Renal cortex interstitium (tissue), 11 donors: ENCODE results near the gene LAG3. TPM values are rescaled to one million over a fixed set of nuclear protein-coding genes. Genes with fewer than 3 reads are reported as not detected.

Experiments
- DNase-seq, 11 donors: peaks; one replicate each; pipeline ENCODE4 v3.0.0-alpha.2; 2013; ENCODE audit warnings: low read depth in 9 of 11, low spot score in 4 of 11; ENCODE audit errors: extremely low read depth in 1 of 11
- polyA plus RNA-seq, 3 donors: library from polyadenylated mRNA; unstranded; fragments of 120-200 nt; gene quantifications; one replicate each; pipeline ENCODE4 v1.2.1, GENCODE V29; 2013; ENCODE audit not compliant: insufficient read length in 3 of 3

Gene LAG3
- polyA plus RNA-seq, 3 donors = 1.9 to 2.1 (median 2.1) TPM

DNA sequence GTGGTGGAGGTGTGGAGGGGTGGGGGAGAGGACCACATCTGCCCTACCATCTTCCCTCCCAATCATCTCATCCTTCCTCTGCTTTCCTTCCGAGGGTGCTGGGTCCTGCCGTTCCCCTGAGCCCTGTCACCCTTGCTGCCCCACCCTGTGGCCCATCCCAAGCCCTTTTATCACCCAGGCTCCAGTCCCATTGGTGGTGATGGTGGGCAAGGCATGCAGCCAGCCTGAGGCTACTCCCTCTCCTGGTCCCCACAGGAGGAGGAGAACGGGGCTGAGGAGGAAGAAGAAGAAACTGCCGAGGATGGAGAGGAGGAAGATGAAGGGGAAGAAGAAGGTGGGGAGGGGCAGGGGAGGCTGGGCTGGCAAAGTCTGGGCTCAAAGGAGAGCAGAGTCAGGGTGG lies 2.7 kb upstream of the LAG3 start:
- no peak for DNase-seq

- DNase-seq = no peak
Observed at GRCh38 chr12:6770094-6770493, 2.2 kb upstream of the LAG3 start.

GRCh38 chr12:6770600-6770999 lies 1.7 kb upstream of the LAG3 start:
- no peak for DNase-seq

- DNase-seq = no peak
Observed at GRCh38 chr12:6771091-6771495, 1.2 kb upstream of the LAG3 start.

DNA sequence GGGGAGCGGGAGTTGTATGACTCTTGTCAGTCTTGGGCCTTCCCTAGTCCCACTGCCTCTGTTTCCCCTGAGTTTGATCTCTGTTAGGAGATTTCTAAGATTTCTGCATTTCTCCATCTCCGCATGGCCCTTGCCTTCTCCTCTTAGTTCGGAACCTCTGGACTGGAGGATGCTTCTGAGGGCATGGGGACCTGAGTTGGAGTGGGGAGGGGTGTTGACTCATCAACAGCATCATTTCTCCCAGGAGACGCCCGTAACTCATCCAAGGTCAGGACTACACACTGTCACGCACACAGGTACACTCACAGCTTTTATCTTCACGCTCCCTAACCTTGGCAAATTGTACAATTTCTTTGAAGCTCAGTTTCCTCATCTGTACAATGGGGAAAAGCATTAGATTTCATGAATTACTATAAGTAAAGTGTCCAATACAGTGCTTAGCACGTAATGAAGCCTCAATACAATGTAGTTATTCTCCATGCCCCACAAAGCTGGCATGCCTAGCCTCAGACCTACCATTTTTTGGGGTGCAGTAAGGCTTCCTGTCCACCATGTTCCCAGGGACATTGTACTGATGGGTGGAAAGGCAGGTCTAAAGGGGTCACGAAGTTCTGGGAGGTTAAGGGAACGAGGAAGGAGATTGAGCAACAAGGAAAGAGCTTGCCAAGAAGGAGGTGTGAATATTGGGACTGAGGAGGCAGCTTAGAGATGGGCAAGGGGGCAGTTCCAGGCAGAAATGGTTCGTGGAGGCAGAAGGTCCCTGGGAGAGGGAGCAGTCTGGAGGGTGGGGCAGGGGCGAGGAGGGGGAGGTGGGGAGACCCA lies 600 bp upstream of the LAG3 start:
- DNase-seq = no peak

GRCh38 chr12:6772726-6773589 lies 638 bp downstream of the LAG3 start:
- no peak for DNase-seq

DNA sequence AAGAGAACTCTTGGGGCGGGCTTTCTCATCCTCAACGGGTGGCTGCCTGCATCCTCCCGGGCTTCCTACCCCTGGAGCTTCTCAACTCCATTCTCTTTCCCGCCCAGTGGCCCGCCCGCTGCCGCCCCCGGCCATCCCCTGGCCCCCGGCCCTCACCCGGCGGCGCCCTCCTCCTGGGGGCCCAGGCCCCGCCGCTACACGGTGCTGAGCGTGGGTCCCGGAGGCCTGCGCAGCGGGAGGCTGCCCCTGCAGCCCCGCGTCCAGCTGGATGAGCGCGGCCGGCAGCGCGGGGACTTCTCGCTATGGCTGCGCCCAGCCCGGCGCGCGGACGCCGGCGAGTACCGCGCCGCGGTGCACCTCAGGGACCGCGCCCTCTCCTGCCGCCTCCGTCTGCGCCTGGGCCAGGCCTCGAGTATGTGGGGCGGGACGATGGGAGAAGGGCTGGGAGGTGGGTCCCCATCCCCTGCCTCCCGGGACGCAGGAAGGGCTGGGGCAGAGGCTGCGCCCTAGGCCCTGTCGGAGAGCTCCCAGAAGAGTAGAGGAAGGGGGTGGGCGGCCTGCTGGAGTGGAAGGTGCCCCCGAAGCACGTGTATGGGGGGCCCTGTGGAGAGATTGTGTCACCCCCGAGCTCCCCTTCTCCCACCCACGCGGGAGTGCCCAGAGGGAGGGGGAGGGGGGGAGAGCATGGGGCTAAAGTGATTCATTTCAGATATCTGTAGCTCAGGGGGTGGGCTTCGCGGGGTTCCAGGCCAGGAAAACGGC lies 1.5 kb downstream of the LAG3 start:
- no peak for DNase-seq

DNA sequence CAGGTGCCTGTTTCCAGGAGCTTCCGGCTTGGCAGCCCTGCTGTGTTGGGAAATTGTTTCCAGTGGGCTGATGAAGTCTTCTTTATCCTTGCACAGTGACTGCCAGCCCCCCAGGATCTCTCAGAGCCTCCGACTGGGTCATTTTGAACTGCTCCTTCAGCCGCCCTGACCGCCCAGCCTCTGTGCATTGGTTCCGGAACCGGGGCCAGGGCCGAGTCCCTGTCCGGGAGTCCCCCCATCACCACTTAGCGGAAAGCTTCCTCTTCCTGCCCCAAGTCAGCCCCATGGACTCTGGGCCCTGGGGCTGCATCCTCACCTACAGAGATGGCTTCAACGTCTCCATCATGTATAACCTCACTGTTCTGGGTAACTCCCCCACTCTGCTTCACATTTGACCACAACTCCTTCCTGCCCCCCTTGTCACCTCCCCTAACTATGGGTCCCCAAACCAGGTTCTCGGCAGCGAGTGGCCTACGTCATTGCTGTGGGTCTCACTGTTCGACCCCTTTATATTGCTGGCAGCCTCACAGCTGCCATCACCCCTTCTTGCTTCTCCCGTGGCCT lies 2.3 kb downstream of the LAG3 start:
- no peak for DNase-seq

DNA sequence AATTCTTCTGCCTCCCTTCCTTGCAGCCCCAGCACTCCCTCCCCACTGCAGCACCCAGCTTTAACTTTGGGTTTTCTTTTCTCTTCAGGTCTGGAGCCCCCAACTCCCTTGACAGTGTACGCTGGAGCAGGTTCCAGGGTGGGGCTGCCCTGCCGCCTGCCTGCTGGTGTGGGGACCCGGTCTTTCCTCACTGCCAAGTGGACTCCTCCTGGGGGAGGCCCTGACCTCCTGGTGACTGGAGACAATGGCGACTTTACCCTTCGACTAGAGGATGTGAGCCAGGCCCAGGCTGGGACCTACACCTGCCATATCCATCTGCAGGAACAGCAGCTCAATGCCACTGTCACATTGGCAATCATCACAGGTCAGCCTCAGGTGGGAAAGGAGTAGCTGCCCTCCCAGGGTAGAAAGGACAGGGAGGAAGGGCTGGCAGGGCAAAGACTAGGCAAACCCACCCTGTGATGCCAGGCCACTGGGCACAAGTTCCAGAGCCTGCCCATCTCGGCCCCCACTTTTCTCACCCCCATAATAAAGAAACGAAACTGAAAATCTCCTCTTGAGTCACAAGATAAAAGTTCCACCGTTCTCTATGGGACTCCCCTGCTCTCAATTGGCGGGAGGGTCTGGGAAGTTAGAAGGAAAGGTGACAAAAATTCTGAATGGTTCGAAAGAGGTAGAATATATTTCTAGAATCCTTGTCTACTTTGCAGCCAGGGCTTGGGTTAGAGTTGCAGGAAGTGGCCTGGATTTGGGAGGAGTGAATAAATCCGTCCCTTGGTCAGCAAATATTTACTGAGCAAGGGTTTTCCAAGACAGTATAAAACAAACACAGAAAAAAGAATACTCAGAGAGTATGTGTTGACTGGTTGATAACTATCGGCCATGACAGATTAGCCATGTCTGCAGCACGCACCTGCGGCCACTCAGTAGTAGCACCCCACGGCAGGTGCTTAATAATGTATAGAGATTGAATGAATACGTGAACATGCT lies 3.2 kb downstream of the LAG3 start:
- no peak for DNase-seq

DNA sequence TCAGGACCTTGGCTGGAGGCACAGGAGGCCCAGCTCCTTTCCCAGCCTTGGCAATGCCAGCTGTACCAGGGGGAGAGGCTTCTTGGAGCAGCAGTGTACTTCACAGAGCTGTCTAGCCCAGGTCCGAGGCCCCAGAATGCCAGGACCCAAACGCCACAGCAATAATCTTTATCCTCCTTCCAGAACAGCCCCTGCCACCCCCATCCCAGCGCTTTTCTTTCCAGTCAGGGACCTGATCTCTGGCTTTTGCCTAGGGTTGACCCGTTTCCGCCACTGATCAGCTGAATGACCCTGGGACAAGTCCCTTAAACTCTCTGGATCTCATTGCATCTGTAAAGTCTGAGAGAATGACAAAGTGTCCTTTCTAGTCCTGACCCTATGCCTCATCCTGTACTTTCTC lies 5.1 kb downstream of the LAG3 start:
- no peak for DNase-seq

GRCh38 chr12:6778217-6778573 lies 5.9 kb downstream of the LAG3 start:
- no peak for DNase-seq

- DNase-seq = peak; percentile 85 to 96 (median 92)
Observed at GRCh38 chr12:6778574-6779550, 6.5 kb downstream of the LAG3 start.

GRCh38 chr12:6779708-6780432 lies 7.5 kb downstream of the LAG3 start:
- DNase-seq = no peak

DNA sequence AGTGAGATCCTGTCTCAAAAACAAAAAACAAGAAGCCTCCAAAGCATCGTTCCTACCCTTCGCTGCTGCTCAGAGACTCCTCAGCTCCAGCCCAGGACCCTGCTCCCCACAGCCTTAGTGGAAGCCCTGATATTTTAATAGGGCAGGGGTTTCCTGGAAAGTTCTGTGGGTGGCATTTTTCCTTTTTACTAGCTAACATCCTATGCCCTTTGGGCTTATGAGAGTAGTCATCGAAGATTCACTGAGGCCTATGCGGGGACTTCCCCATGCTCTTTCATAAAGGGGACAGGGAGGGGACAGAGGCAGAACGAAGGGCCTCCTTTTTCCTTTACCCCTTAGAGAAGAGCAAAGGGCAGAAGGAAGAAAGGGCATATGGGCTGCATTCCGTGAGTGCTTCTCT lies 8.3 kb downstream of the LAG3 start:
- DNase-seq = no peak

GRCh38 chr12:6782119-6782518 lies 9.8 kb downstream of the LAG3 start:
- DNase-seq = no peak

DNA sequence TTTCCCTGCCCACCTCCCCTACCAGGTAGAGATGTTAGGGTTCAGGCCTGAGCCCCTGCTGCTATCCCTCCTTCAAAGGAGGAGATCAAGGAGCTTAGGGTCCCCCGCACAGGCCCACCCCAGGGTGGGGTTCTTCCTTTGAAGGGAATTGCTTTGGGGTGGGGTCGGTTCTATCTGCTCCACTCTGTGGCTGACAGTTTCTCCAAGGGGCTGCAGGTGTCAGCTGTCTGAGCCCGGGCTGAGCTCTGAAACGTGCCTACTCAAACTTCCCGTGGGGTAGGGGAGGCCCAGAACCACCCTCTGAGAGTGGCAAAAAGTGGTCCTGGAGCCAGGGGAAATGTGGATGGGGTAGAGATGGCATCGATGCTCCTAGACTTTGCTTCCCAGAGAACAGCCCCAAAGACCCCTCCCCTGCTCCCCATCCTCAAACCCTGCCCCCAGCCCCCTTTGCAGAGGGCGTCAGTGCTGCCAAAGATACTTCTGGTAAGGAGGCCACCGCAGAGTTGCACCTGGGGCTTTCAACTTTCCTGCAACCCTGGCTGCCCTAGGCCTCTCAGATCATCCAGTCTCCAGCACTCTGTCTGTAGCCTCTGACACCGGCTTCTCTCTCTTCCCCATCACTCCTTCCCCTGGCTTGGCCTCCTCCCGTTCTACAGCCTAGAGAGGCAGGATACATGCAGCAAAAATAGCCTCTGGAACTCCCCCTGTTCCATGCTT lies 10.7 kb downstream of the LAG3 start:
- DNase-seq = no peak
